Osteoblast (primary cell): Measurements from ENCODE around the gene EVPL. TPM values are rescaled to one million over a fixed set of nuclear protein-coding genes. Genes with fewer than 3 reads are reported as not detected.

ENCODE experiments used
- DNase-seq: peaks from one replicate; pipeline ENCODE4 v3.0.0; 2011; ENCODE audit warnings: low spot score, mixed read lengths; ENCODE audit not compliant: insufficient read length; ENCODE audit errors: missing footprints
- H2AFZ ChIP-seq: 2 replicates; pipeline ENCODE4 v1.6.0; 2011; ENCODE audit warnings: mild to moderate bottlenecking, low read length
- H3K27ac ChIP-seq: 2 replicates; pipeline ENCODE4 v1.5.1; 2011; ENCODE audit warnings: mild to moderate bottlenecking, low read depth, low read length, moderate library complexity
- H3K27me3 ChIP-seq: 2 replicates; pipeline ENCODE4 v1.6.0; 2012; ENCODE audit warnings: mild to moderate bottlenecking, control low read depth, inconsistent platforms, low read length, moderate library complexity; ENCODE audit not compliant: insufficient read depth
- H3K36me3 ChIP-seq: 2 replicates; pipeline ENCODE4 v1.5.1; 2011; ENCODE audit warnings: mild to moderate bottlenecking, low read length, control low read depth, moderate library complexity; ENCODE audit not compliant: insufficient read depth
- H3K4me1 ChIP-seq: 2 replicates; pipeline ENCODE4 v1.5.1; 2011; ENCODE audit warnings: mild to moderate bottlenecking, low read length, control low read depth, moderate library complexity; ENCODE audit not compliant: insufficient read depth
- H3K4me2 ChIP-seq: 2 replicates; pipeline ENCODE4 v1.6.0; 2011; ENCODE audit warnings: mild to moderate bottlenecking, low read length; ENCODE audit not compliant: insufficient read depth
- H3K4me3 ChIP-seq: fragments of 200-600 bp; sonication (generic); 3 replicates; pipeline ENCODE4 v1.5.1; 2012; ENCODE audit warnings: mild to moderate bottlenecking, low read length, inconsistent platforms; ENCODE audit not compliant: insufficient read depth
- H3K79me2 ChIP-seq: 2 replicates; pipeline ENCODE4 v1.6.0; 2012; ENCODE audit warnings: mild to moderate bottlenecking, low read length, control low read depth, inconsistent platforms; ENCODE audit not compliant: insufficient read depth
- H3K9me3 ChIP-seq: 2 replicates; pipeline ENCODE4 v1.5.1; 2011; ENCODE audit warnings: low read depth, low read length, control low read depth
- H4K20me1 ChIP-seq: 2 replicates; pipeline ENCODE4 v1.6.0; 2012; ENCODE audit warnings: mild to moderate bottlenecking, low read length, control low read depth; ENCODE audit not compliant: insufficient read depth
- total RNA-seq: library from RNA; depleted of rRNA; stranded (reverse); fragments of >200 nt; gene quantifications from 2 replicates; pipeline ENCODE4 v1.2.3, GENCODE V29; 2012
- TF ChIP-seq, protein P1 (sequence below): IDR thresholded peaks from 2 replicates; pipeline ENCODE4 v1.5.1; 2011; ENCODE audit warnings: mild to moderate bottlenecking, low read depth, low read length, moderate library complexity; ENCODE audit errors: extremely low read depth

Gene EVPL
- total RNA-seq, 1 donor = not detected

DNA sequence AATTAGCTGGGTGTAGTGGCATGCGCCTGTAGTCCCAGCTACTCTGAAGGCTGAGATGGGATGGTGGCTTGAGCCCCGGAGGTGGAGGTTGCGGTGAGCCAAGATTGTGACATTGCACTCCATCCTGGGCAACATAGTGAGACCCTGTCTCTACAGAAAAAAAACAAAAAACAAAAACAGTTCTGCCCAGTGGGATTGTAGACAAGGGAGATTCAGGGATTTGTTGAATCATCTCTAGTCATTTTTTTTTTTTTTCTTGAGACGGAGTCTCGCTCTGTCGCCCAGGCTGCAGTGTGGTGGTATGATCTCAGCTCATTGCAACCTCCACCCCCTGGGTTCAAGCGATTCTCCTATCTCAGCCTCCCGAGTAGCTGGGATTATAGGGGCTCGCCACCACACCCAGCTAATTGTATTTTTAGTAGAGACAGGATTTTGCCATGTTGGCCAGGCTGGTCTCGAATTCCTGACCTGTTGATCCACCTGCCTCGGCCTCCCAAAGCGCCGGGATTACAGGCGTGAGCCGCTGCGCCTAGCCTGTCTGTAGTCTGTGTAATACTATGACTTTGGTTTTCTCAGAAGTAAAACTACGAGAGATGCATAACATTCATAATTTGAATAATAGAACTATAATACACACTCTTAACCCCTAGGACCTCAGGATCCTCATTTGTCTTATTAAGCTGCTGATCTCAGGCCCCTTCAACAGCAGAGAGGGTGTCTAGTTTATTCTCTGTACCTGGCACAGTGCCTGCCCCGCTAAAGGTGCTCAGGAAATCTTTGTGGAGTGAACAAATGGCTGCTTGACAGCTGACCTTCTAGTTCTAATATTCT is 46.7 kb downstream of the EVPL start:
- peak; percentile 17 for DNase-seq

GRCh38 chr17:75979705-75980187 is 47.4 kb downstream of the EVPL start:
- Histone ChIP-seq H3K79me2 (peaks cover 59% of the 10 kb centered on the region), H3K4me3 (peak overlapping the region; percentile 90), H3K9me3 (no peaks in the 10 kb centered on the region), H3K4me1 (peaks cover 24% of the 10 kb centered on the region), H3K27me3 (no peaks in the 10 kb centered on the region), H3K4me2 (peak overlapping the region; percentile 94), H3K36me3 (no peaks in the 10 kb centered on the region), H3K27ac (peak overlapping the region; percentile 90), H4K20me1 (no peaks in the 10 kb centered on the region), H2AFZ (peak overlapping the region; percentile 95)
- DNase-seq = peak; percentile 86
- TF ChIP-seq, protein P1, sequence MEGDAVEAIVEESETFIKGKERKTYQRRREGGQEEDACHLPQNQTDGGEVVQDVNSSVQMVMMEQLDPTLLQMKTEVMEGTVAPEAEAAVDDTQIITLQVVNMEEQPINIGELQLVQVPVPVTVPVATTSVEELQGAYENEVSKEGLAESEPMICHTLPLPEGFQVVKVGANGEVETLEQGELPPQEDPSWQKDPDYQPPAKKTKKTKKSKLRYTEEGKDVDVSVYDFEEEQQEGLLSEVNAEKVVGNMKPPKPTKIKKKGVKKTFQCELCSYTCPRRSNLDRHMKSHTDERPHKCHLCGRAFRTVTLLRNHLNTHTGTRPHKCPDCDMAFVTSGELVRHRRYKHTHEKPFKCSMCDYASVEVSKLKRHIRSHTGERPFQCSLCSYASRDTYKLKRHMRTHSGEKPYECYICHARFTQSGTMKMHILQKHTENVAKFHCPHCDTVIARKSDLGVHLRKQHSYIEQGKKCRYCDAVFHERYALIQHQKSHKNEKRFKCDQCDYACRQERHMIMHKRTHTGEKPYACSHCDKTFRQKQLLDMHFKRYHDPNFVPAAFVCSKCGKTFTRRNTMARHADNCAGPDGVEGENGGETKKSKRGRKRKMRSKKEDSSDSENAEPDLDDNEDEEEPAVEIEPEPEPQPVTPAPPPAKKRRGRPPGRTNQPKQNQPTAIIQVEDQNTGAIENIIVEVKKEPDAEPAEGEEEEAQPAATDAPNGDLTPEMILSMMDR = no peak

More for the DNA sequence above, 46.7 kb downstream of the EVPL start:
- peaks cover 24% of the 10 kb centered on the region for H3K4me1 ChIP-seq
- no peaks in the 10 kb centered on the region for H4K20me1 ChIP-seq
- H3K36me3 ChIP-seq = no peaks in the 10 kb centered on the region
- H3K27me3 ChIP-seq = no peaks in the 10 kb centered on the region
- no peaks in the 10 kb centered on the region for H3K9me3 ChIP-seq
- H3K4me3 ChIP-seq = peak overlapping the region; percentile 90
- H3K27ac ChIP-seq = peak overlapping the region; percentile 90
- TF ChIP-seq, protein P1 = no peak
- H3K4me2 ChIP-seq = peak overlapping the region; percentile 94
- peaks cover 57% of the 10 kb centered on the region for H3K79me2 ChIP-seq
- H2AFZ ChIP-seq = peak overlapping the region; percentile 95

DNA sequence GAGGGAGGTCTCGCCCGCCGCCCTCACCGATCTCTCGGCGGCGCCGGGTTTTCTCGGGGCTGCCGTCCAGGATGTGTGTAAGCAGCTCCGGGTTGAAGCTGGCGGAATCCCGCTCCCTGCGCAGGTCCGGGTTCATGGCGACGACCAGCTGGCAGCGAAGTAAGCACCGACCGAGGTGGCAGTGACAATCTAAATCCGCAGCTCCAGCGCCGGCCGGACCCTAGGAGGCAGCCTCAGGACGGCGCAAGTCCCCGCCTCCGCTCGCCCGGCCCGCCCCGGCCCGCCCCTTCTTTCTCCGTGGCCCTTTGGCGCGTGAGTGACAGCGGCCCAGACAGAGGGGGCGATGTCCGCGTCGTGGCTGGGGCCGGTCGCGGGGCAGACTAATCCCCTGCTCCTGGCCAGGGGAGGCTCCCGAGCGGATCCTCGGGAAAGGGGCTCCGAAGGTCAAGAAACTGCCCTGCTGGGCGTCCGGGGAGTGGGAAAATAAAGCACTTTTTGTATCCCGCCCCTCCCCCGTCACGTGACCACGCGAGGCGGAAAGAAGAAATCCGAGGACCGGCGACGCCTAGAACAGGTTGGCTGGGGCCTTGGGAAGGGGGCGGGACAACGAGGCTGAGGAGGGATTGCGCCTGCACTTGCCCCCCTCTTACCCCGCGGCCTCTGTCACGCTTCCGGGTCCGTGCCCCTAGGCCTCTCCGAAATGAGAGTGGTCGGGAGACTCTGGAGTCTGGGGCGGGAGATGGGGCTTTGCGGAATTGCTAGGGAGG is 48.0 kb downstream of the EVPL start, which contains the start of the genes ACOX1 and TEN1:
Gene ACOX1, minus strand, starts transcription at position 229 of the 767 bp plus-strand sequence. Its CDS starts 93 bp downstream, at position 136.
Gene TEN1, plus strand, starts transcription at position 303 of the 767 bp plus-strand sequence. CDS start 6,953 bp downstream, outside the sequence.
- H3K4me2 ChIP-seq = peak within 1 kb of the TSS; percentile 94
- peak within 1 kb of the TSS; percentile 90 for H3K4me3 ChIP-seq
- peak; percentile 95 for DNase-seq
- no peaks in the 10 kb centered on the region for H4K20me1 ChIP-seq
- TF ChIP-seq, protein P1 = peak; percentile 6
- H3K79me2 ChIP-seq = peaks cover 60% of the 10 kb centered on the region
- peak within 1 kb of the TSS; percentile 90 for H3K27ac ChIP-seq
- H3K27me3 ChIP-seq = no peaks in the 10 kb centered on the region
- no peaks in the 10 kb centered on the region for H3K36me3 ChIP-seq
- H2AFZ ChIP-seq = peak within 1 kb of the TSS; percentile 95
- peaks cover 24% of the 10 kb centered on the region for H3K4me1 ChIP-seq
- no peaks in the 10 kb centered on the region for H3K9me3 ChIP-seq
